HL-60 (cell line): ENCODE results near the gene SH2B3.

Experiments used
- DNase-seq, 2 experiments: peaks; one replicate each; pipeline ENCODE4 v3.0.0-alpha.2; 2010 to 2020; ENCODE audit warnings: low read depth in 1 of 2, low spot score in 1 of 2
- H3K27ac ChIP-seq: fragments of 250-450 bp; sonication (Bioruptor Pico); replicated peaks from 2 replicates; pipeline ENCODE4 v1.5.1; 2020; ENCODE audit warnings: mild to moderate bottlenecking, moderate library complexity
- H3K27me3 ChIP-seq: fragments of 250-450 bp; sonication (Bioruptor Pico); 2 replicates; pipeline ENCODE4 v1.5.1; 2021; ENCODE audit warnings: mild to moderate bottlenecking, moderate library complexity; ENCODE audit not compliant: insufficient read depth, poor library complexity, severe bottlenecking
- H3K4me3 ChIP-seq: replicated peaks from 2 replicates; pipeline ENCODE4 v1.5.1; 2011; ENCODE audit warnings: mild to moderate bottlenecking, control low read depth, low read length; ENCODE audit not compliant: insufficient read depth
- CTCF ChIP-seq: IDR thresholded peaks from one replicate; pipeline ENCODE4 v1.5.1; 2011; ENCODE audit warnings: low read length, control low read depth, inconsistent platforms; ENCODE audit not compliant: insufficient read depth
- GABPA ChIP-seq: IDR thresholded peaks from 2 replicates; pipeline ENCODE4 v1.6.1; 2012; ENCODE audit warnings: low read depth
- POLR2AphosphoS5 ChIP-seq: IDR thresholded peaks from 2 replicates; pipeline ENCODE4 v1.6.1; 2012; ENCODE audit warnings: low read depth
- REST ChIP-seq: IDR thresholded peaks from 2 replicates; pipeline ENCODE4 v1.6.1; 2012; ENCODE audit warnings: low read depth; ENCODE audit not compliant: insufficient replicate concordance
- SPI1 ChIP-seq: IDR thresholded peaks from 2 replicates; pipeline ENCODE4 v1.6.1; 2012; ENCODE audit warnings: low read depth, mild to moderate bottlenecking, borderline replicate concordance

SH2B3 gene

GRCh38 chr12:111442301-111443045, 36.8 kb downstream of the SH2B3 start:
- no peak for DNase-seq
- no peak overlapping the region for H3K4me3 ChIP-seq
- peak overlapping the region; percentile 22 for H3K27ac ChIP-seq

DNA sequence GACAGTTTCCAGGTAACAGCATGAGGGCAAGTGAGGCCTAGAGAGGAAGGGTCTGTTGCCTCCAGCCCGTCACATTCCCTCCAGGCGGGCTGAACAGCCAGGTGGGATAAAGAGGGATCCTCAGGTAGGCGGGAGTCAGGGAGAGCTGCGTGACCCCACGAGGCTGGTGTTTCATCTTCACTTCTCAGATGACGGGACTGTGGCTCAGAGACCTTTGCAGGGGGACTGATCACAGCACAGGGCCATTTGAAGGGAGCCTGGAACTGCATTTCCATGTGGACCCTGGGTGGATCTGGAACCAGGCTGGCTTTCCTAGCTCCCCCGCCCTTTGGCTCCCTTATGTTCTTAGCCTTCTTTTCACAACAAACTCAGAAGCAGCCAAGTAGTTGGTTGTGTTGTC, 37.4 kb downstream of the SH2B3 start:
- peak overlapping the region; percentile 22 for H3K27ac ChIP-seq
- no peak for DNase-seq

More at GRCh38 chr12:111442301-111443045, 36.8 kb downstream of the SH2B3 start:
- H3K27me3 ChIP-seq: no peaks in the 10 kb centered on the region
- TF ChIP-seq CTCF: no peak
- TF ChIP-seq POLR2AphosphoS5: no peak; the same call in 1 of the 2 replicates
- no peak for TF ChIP-seq GABPA
- no peak for TF ChIP-seq REST

More for the DNA sequence above, 37.4 kb downstream of the SH2B3 start:
- Histone ChIP-seq H3K27me3 (no peaks in the 10 kb centered on the region), H3K4me3 (no peak overlapping the region)
- TF ChIP-seq CTCF: no peak
- TF ChIP-seq POLR2AphosphoS5: no peak
- TF ChIP-seq REST: no peak
- no peak for TF ChIP-seq GABPA
- TF ChIP-seq SPI1: no peak
